Retinal pigment epithelial cell (primary cell): Measurements from ENCODE around the gene CYP39A1.

Experiments
- DNase-seq: peaks from one replicate; pipeline ENCODE4 v3.0.0-alpha.2; 2010; ENCODE audit warnings: low read depth
- H3K4me3 ChIP-seq: 2 replicates; pipeline ENCODE4 v1.5.1; 2011; ENCODE audit warnings: mild to moderate bottlenecking, low read length, control low read depth, moderate library complexity
- TF ChIP-seq, protein P1 (sequence below): conservative IDR thresholded peaks from 2 replicates; pipeline ENCODE4 v1.5.1; 2011; ENCODE audit warnings: low read depth, low read length, control low read depth, inconsistent platforms

The CYP39A1 gene

DNA sequence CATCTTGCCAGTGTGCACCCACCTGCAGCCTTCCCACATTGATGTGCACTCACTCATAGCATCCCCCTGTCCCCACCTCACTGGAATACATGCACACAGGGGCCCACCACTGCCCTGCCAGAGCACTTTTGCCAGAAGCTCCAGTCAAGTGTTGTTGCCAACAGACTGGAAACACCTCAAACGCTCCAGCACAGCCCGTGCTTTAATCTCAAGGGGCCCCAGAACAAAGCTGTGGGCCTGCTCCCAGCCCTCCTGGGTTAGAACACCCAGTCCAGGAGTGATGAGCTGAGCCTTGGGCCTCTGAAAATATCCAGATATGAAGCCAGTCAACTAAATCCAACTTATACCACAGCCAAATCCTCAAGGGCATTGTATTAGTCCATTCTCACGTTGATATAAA is 77.1 kb downstream of the CYP39A1 start:
- TF ChIP-seq, protein P1, sequence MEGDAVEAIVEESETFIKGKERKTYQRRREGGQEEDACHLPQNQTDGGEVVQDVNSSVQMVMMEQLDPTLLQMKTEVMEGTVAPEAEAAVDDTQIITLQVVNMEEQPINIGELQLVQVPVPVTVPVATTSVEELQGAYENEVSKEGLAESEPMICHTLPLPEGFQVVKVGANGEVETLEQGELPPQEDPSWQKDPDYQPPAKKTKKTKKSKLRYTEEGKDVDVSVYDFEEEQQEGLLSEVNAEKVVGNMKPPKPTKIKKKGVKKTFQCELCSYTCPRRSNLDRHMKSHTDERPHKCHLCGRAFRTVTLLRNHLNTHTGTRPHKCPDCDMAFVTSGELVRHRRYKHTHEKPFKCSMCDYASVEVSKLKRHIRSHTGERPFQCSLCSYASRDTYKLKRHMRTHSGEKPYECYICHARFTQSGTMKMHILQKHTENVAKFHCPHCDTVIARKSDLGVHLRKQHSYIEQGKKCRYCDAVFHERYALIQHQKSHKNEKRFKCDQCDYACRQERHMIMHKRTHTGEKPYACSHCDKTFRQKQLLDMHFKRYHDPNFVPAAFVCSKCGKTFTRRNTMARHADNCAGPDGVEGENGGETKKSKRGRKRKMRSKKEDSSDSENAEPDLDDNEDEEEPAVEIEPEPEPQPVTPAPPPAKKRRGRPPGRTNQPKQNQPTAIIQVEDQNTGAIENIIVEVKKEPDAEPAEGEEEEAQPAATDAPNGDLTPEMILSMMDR, result no peak
- no peak overlapping the region for H3K4me3 ChIP-seq
- no peak for DNase-seq

- DNase-seq, result no peak
- no peak overlapping the region for H3K4me3 ChIP-seq
- TF ChIP-seq, protein P1, result no peak
Measured at GRCh38 chr6:46573140-46573539, 79.5 kb downstream of the CYP39A1 start.

DNA sequence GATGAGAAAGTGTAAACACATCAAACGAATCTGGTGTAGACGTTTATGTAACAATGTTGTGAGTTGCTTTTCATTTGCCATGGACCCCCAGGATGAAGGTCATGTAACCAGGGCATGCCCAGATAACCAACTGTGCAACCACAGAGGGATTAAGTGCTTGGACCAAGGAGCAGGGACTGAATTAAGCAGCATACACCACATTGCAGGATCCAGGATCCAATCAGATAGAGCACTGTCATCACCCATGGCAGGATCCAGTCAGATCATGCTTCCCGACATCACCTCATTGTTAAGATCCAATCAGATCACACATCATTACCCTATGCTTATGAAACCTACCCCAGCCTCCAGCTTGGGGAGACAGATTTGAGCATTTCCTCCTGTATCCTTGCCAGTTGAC is 87.1 kb downstream of the CYP39A1 start:
- no peak for DNase-seq

GRCh38 chr6:46563924-46564323 is 88.7 kb downstream of the CYP39A1 start:
- no peak overlapping the region for H3K4me3 ChIP-seq
- TF ChIP-seq, protein P1, result no peak
- DNase-seq, result no peak

More for the DNA sequence above, 87.1 kb downstream of the CYP39A1 start:
- H3K4me3 ChIP-seq, result no peak overlapping the region
- TF ChIP-seq, protein P1, result no peak

GRCh38 chr6:46556053-46556452 is 96.6 kb downstream of the CYP39A1 start:
- no peak overlapping the region for H3K4me3 ChIP-seq
- TF ChIP-seq, protein P1, result no peak
- DNase-seq, result no peak

- H3K4me3 ChIP-seq, result no peak overlapping the region
- TF ChIP-seq, protein P1, result no peak
- no peak for DNase-seq
Measured at GRCh38 chr6:46555129-46555528, 97.5 kb downstream of the CYP39A1 start.

GRCh38 chr6:46549155-46549554 is 103.5 kb downstream of the CYP39A1 start:
- TF ChIP-seq, protein P1, result no peak
- DNase-seq, result peak; percentile 76
- H3K4me3 ChIP-seq, result no peak overlapping the region
